HG02588 (cell line): ENCODE results near the gene PTPRC.

Experiments
- ATAC-seq: cut with Tn5 transposase; IDR thresholded peaks from one replicate; pipeline ENCODE4 v1.9.1; 2021; ENCODE audit warnings: mild to moderate bottlenecking, moderate library complexity; ENCODE audit not compliant: unreplicated experiment

The PTPRC gene

DNA sequence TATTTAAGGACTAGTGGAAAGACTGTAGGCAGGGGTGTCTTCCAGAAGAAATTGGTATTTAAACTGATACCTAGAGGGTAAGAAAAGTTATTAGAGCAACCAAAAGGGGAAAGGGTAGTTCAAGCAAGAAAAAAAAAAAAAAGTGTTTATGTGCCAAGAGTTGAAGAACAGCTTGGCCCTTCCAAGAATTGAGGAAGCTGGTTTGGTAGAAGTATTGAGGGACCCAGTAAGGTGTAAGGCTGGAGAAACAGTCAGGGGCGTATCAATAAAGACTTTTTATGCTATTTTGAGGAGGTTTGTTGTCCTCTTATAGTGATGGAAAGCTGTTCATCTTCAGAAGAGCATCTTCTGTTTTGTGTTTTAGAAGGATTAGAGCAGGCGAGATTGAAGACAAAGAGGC is 108.3 kb downstream of the PTPRC start:
- no peak for ATAC-seq

GRCh38 chr1:198749279-198749678 is 110.4 kb downstream of the PTPRC start:
- no peak for ATAC-seq

GRCh38 chr1:198750081-198750480 is 111.2 kb downstream of the PTPRC start:
- ATAC-seq = no peak

- ATAC-seq = no peak
Measured at GRCh38 chr1:198751741-198752140, 112.9 kb downstream of the PTPRC start.

DNA sequence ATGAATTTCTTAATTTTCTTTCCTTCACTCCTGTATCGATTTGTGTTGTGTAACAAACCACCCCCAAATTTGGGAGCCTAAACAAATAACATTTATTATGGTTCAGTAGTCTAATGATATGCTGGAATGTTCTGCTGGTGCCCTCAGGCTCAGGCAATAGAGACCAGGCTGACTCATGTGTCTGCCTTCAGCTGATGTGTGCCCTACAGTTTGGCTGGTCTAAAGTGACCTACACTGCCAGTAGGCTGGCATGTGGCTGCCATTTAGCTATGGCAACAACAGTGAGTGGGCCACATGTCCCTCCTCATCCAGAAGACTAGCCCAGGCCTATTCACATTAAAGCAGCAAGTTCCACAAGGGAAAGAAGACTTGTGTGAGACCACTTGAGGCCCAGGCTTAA is 115.8 kb downstream of the PTPRC start:
- ATAC-seq = no peak

DNA sequence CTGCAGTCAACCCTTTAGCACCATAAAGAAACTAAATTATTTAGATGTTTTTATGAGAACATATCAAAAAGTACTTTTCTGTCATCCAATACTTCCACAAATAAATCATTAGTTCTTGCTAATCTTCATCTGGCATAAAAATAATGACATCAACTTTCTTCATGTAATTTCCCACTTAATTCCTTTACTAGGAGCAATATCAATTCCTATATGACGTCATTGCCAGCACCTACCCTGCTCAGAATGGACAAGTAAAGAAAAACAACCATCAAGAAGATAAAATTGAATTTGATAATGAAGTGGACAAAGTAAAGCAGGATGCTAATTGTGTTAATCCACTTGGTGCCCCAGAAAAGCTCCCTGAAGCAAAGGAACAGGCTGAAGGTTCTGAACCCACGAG is 116.9 kb downstream of the PTPRC start:
- no peak for ATAC-seq

DNA sequence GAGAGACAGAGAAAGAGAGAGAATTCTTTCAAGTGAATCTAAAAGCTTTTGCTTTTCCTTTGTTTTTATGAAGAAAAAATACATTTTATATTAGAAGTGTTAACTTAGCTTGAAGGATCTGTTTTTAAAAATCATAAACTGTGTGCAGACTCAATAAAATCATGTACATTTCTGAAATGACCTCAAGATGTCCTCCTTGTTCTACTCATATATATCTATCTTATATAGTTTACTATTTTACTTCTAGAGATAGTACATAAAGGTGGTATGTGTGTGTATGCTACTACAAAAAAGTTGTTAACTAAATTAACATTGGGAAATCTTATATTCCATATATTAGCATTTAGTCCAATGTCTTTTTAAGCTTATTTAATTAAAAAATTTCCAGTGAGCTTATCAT is 117.6 kb downstream of the PTPRC start:
- no peak for ATAC-seq

DNA sequence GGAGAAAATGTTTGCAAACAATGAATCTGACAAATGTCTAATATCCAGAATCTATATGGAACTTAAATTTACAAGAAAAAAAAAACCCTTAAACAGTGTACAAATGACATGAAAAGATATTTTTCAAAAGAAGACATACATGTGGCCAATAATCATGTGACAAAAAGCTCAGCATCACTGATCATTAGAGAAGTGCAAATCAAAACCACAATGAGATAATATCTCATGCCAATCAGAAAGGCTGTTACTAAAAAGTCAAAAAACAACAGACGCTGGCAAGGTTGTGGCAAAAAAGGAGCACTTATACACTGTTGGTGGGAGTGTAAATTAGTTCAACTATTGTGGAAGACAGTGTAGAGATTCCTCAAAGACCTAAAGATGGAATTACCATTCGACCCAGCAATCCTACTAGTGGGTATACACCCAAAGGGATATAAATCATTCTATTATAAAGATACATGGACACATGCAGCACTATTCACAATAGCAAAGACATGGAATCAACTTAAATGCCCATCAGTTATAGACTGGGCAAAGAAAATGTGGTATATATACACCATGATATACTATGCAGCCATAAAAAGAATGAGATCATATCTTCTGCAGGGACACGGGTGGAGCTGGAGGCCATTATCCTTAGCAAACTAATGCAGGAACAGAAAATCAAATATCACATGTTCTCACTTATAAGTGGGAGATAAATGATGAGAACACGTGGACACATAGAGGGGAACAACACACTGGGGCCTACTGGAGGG is 123.2 kb downstream of the PTPRC start:
- no peak for ATAC-seq

DNA sequence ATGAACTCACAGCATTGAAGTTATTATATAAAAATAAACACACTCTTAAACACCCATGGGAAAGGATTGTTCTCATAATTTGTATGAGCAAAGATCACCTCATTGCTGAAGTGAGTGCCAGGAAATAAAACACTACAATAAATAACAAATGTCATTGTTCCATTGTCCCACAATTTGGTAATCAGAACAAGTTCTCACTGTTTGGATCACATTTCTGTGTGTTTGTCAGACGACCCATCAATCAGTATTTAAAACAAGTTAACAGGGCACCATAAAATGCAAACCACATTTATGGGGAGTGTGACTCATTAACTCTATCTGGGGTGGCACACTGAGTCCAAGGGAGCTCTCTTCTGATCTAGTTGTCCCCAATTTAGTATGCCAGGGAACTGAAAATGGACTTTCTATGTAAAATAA is 124.5 kb downstream of the PTPRC start:
- no peak for ATAC-seq

DNA sequence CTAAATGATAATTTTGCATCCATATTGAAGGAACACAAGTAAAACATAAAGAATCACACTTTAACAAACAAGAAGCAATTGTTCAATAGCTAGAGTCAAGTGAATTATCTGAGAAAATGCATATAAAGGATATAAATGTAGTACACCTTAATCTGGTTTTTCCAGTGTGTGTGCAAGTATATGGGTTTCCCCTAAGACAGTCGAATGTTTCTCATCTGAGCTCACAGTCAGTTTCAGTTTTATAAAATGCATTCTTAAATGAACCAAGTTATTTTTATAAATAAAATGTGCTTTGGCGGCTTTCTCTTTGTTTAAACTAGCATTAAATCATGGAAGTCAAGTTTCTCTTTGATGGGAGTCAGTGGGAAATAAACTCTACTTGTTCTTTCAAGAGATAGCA is 125.9 kb downstream of the PTPRC start:
- ATAC-seq = peak; percentile 47

DNA sequence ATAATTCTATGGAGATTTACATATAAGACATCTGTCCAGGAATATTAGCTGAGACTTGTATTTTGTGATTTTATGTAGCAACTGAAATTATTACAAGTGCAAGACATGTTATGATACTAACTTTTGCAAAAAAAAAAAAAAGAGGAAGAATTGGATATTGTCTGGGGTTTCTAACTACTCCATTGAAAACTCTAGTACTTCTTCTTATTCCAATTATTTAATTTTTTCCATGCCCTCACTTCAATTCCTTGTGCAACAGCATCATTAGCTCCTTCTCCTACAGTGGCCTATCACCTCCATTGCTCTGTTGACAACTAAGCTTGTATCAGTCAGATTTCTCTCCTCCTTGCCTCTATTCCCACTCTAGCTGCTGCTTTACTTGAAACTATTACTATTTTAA is 126.6 kb downstream of the PTPRC start:
- no peak for ATAC-seq

DNA sequence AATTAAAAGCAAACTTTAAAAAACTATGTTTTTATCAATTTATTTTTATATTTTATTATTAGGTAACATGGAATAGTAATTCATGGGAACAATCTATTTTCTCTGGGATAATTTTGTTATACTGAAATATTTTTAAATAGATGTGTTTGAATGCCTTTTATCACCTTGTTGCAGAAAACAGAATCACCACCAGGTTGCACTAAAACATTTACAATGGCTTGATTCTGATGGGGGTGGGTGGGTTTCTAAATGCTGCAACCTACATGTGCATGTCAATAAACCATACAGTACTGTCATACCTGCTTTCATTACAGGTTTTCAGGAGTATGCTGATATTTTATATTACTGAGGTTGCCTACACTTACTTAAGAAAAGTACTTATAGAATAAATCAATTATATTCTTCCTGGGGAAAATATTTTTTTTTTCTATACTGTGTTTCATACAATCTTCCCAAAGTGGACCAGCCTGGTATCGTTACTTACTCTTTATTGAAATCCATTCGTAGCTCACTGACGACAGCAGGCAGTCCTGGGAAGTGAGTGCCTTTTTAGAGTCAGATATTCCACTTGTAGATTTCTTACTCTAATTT is 132.8 kb downstream of the PTPRC start:
- no peak for ATAC-seq

DNA sequence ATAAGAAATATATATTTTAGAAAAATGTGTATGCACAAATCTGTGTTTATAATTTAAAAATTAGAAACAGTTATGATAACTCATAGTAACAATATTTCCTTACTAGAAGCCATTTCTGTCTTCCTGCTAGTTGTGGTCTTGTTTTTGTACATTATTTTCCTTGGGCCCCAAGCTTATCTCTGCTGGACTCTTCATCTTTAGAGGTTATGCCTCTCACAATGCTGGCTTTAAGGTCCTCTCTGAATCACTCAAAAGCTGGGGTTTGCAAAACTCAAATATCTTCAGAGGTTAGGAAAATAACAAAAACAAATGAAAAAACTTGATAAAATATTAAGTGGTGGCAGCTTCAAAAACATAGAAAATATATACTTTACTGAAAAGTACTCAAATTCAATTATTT is 133.8 kb downstream of the PTPRC start:
- no peak for ATAC-seq

DNA sequence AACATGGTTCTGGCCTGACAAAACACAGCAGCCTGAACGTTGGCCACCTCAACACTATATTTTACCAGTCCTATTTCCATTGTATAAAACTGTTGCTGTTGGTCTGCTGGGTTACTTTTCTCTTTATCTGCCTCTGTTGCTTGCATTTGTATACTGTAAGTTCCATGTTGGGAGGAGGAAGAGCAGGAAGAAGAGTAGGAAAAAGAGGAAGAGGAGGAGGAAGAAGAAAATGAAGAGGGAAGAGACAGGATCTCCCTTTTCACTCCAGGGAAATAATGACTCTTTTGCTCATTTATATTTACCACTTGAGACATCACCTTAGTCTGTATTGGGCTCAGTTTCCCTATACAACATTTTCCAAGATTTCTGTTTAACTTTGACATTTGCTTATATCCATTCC is 134.2 kb downstream of the PTPRC start:
- ATAC-seq = no peak

GRCh38 chr1:198773523-198773922 is 134.7 kb downstream of the PTPRC start:
- no peak for ATAC-seq

- ATAC-seq = no peak
Measured at GRCh38 chr1:198774421-198774820, 135.6 kb downstream of the PTPRC start.

DNA sequence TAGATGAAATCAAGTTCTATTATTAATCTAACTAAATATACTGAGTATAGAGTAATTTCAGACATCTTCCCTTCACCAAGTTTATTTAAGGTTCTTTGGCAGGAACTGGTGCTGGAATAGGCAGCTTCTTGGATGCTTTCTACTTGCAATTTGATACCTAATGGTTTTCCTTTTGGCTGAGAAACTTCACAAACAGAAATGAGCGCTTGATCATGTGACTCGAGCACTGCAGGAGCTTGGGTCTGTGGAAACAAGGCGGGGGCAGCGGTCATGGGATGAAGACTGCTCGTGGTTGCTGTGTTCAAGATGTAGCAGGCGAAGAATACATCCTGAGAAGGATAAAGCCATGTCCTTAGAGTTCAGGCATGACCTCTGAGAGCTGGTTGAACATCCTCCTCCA is 136.8 kb downstream of the PTPRC start:
- ATAC-seq = no peak

DNA sequence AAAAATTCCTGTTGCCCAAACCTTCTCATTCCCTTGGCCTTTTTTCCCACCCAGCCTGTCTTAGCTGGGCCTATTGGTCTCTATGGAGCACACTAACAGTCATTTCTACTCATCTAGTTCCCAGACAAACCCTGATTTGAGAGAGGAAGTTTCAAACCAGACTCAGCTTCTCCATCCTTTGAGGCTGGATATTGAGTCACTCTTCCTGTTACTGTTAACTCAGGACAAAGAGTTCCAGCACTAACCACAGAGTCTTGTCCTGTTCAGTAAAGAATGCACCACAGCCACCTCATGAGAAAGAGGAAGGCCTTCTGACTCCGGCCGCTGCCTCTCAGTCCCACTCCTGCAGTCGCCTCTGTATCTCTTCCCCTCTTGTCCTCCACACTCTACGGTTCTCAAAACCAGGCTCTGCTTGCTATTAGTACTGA is 137.8 kb downstream of the PTPRC start:
- ATAC-seq = no peak

GRCh38 chr1:198778049-198778448 is 139.2 kb downstream of the PTPRC start:
- ATAC-seq = no peak

DNA sequence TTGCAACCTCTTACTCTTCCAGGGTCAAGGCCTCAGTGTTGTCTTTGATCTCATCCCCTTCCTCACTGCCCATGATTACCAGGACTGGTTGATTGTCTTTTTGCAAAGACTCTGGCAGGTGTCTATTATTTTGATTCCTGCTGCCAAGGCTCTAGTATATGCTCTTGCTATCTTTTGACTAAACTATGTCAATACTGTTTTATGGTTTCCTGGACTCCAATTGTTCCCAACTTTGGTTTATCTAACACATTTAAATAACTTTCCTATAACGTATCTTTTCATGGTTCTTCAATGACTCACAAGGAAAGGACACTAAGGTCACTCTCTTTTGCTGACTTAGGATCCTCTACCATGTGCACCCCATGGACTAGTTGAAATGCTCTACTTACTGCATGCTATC is 141.5 kb downstream of the PTPRC start:
- ATAC-seq = no peak

GRCh38 chr1:198788561-198789064 is 149.8 kb downstream of the PTPRC start:
- ATAC-seq = peak; percentile 64

DNA sequence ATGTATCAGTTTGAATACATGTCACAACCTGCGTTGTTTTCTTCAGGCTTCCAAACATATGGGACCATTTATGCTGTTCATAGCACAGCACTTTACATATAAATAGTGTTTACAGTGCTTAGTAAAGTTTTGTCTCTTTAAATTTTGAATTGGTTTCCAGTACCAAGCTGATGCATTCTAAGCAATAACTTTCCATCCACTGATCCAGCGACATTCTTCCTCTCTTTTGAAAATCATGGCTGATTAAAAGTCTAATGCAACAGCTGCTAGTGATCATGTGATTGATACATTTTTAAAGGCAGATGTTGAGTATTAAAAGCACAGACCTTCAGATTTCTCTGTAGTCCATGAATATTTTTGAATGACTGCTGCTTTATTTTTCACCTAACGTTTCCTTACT is 154.9 kb downstream of the PTPRC start:
- no peak for ATAC-seq

DNA sequence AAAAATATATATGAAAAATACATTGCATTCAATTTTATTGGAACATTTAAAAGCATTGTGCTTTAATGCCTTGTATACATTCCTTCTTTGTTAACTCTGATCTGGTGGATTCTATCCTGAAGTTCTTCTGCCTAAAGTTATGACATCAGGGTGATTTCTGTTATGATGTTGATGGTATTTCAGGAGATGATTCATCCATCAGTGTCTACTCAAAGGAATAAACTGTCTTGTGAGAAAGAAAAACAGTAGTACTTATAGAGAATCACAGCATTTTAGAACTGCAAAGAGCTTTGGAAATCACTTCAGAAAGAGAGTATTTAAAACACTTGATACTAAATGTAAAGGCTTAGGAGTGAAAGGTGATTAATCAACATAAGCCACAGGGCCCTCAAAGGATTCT is 155.7 kb downstream of the PTPRC start:
- ATAC-seq = no peak
